ENCODE data around the gene DLG4. TPM values are rescaled to one million over a fixed set of nuclear protein-coding genes. Genes with fewer than 3 reads are reported as not detected.

The DLG4 gene
- total RNA-seq, 2 donors from 2014 or later = 3.6 to 9.3 TPM

GRCh38 chr17:7243453-7243729 is 23.8 kb upstream of the DLG4 start:
- intact Hi-C loops (cut with DNase I) = no loop called here
- Histone ChIP-seq H3K4me3 (peak overlapping the region; percentile 35 to 88), H3K4me1 (peaks cover 37% of the 10 kb centered on the region), H3K27ac (peak overlapping the region; percentile 92 to 98 (median 98)), H3K27me3 (no peaks in the 10 kb centered on the region), H3K36me3 (replicated peaks in 1 of 2; ENCODE audit: insufficient read depth in 1 of 2, low read depth in 2 of 2) (peaks cover 0 to 6% of the 10 kb centered on the region in 2 donors), H3K9me3 (no peaks in the 10 kb centered on the region)
- no peak for DNase-seq
- ATAC-seq = no peak
- 11 to 30% methylated on average over 2 of the region's 2 CpGs for WGBS, 2 donors
- TF ChIP-seq, protein P1, sequence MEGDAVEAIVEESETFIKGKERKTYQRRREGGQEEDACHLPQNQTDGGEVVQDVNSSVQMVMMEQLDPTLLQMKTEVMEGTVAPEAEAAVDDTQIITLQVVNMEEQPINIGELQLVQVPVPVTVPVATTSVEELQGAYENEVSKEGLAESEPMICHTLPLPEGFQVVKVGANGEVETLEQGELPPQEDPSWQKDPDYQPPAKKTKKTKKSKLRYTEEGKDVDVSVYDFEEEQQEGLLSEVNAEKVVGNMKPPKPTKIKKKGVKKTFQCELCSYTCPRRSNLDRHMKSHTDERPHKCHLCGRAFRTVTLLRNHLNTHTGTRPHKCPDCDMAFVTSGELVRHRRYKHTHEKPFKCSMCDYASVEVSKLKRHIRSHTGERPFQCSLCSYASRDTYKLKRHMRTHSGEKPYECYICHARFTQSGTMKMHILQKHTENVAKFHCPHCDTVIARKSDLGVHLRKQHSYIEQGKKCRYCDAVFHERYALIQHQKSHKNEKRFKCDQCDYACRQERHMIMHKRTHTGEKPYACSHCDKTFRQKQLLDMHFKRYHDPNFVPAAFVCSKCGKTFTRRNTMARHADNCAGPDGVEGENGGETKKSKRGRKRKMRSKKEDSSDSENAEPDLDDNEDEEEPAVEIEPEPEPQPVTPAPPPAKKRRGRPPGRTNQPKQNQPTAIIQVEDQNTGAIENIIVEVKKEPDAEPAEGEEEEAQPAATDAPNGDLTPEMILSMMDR (IDR thresholded peaks at IDR 0.05) = no peak
- no peak for TF ChIP-seq POLR2A (IDR thresholded peaks at IDR 0.05)

DNA sequence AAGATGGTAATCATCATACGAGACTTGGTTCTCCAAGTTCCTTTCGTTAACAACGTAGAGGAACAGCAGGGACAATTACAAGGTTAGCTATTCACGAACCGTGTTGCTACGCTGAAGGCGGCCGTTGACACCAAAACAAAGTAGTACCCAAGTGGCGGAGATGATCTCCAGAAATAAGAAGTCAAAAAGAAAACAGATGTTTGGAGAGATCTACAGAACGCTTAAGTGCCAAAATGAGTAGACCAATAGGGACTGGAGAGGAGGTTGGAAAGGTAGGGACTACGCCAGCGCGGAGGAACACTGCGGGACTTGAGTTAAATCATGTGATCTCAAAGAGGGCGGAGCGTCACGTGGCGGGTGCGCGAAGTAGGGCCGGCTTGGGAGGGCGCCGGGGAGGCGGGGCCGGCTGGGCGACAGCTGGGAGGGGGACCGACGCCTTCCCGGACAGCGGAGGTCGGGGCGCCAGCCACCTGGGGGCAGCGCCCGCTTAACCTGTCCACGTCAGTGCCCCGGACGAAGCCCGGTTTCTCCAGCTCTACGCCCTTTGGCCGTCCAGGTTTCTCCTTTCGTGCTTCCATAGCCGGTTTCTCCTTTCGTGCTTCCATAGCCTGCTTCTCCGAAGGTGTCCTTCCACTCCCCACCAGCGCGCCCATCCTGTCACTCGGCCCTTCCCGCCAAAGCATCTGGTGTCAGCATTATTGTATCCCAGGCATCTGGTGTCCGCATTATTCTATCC is 23.2 kb upstream of the DLG4 start:
- Histone ChIP-seq H3K4me1 (peaks cover 36% of the 10 kb centered on the region), H3K36me3 (replicated peaks in 1 of 2; ENCODE audit: insufficient read depth in 1 of 2, low read depth in 2 of 2) (peaks cover 0 to 6% of the 10 kb centered on the region in 2 donors), H3K4me3 (peak overlapping the region; percentile 35 to 88), H3K9me3 (no peaks in the 10 kb centered on the region), H3K27me3 (no peaks in the 10 kb centered on the region), H3K27ac (peak overlapping the region; percentile 92 to 98 (median 98))
- DNase-seq = peak; percentile 96 to 97 (median 97)
- ATAC-seq = peak; percentile 60
- intact Hi-C loops (cut with DNase I) = no loop called here
- TF ChIP-seq POLR2A (IDR thresholded peaks at IDR 0.05) = peak; percentile 80 to 89 (median 84)
- TF ChIP-seq, protein P1 (IDR thresholded peaks at IDR 0.05) = peak in 3 of 7 experiments; percentile 1 to 36 (median 30)
- WGBS, 2 donors = 0 to 1% methylated on average over 46 to 49 of the region's 49 CpGs

GRCh38 chr17:7241783-7242716 is 22.4 kb upstream of the DLG4 start, which contains the start of gene GABARAP:
Gene GABARAP (minus strand): TSS chr17:7242449. CDS start chr17:7242330, 119 bp downstream.
- Histone ChIP-seq H3K27me3 (no peaks in the 10 kb centered on the region), H3K9me3 (no peaks in the 10 kb centered on the region), H3K4me1 (peaks cover 43% of the 10 kb centered on the region), H3K36me3 (replicated peaks in 1 of 2; ENCODE audit: insufficient read depth in 1 of 2, low read depth in 2 of 2) (peaks cover 0 to 6% of the 10 kb centered on the region in 2 donors), H3K27ac (peak within 1 kb of the TSS; percentile 92 to 98 (median 98)), H3K4me3 (peak within 1 kb of the TSS; percentile 56 to 88)
- 0 to 1% methylated on average over 23 to 61 of the region's 62 CpGs for WGBS, 2 donors
- peak; percentile 70 to 84 (median 83) for TF ChIP-seq POLR2A (IDR thresholded peaks at IDR 0.05)
- TF ChIP-seq, protein P1 (IDR thresholded peaks at IDR 0.05) = peak in 2 of 7 experiments; percentile 5 to 11
- ATAC-seq (peak; percentile 72), DNase-seq (peak; percentile 95 to 96 (median 96))
- intact Hi-C loops (cut with DNase I) = no loop called here

DNA sequence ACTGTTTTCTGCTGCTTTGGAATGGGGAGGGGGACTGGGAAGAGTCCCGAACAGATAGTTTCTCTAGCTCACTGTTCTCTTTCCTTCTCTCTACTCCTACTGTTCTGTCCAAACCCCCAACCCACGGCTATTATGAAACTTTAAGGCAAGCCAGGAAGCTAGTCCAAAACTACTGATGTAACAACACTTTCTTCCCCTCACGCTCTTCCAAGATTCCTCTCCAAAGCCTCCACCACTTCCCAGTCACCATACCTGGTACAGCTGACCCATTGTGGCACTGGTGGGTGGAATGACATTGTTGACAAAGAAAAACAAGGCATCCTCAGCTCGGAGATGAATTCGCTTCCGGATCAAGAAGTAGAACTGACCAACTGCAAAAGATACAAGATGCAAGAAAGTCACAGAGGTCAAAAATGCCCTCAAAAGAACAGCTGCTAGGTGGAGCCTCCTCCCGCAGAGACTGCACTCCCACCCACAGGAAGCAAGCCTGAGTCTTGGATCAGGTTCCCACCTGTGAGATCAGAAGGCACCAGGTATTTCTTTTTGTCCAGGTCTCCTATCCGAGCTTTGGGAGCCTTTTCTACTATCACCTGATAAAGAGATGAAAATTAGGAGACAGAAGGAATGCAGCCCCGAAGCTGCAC is 21.6 kb upstream of the DLG4 start:
- H3K9me3 ChIP-seq = no peaks in the 10 kb centered on the region
- WGBS, 2 donors = 14 to 15% methylated on average over 9 of the region's 9 CpGs
- peak overlapping the region; percentile 92 to 98 (median 98) for H3K27ac ChIP-seq
- intact Hi-C loops (cut with DNase I) = no loop called here
- H3K36me3 ChIP-seq (replicated peaks in 1 of 2; ENCODE audit: insufficient read depth in 1 of 2, low read depth in 2 of 2) = peaks cover 0 to 5% of the 10 kb centered on the region in 2 donors
- ATAC-seq = no peak
- TF ChIP-seq, protein P1 (IDR thresholded peaks at IDR 0.05) = no peak
- TF ChIP-seq POLR2A (IDR thresholded peaks at IDR 0.05) = no peak
- DNase-seq = peak in 1 of 4 donors; percentile 27
- no peaks in the 10 kb centered on the region for H3K27me3 ChIP-seq
- peaks cover 48% of the 10 kb centered on the region for H3K4me1 ChIP-seq
- peak overlapping the region; percentile 56 to 88 for H3K4me3 ChIP-seq

Data from body of pancreas (tissue), 4 donors.